Testis (tissue), 3 donors: Measurements from ENCODE around the gene RERE. TPM values are rescaled to one million over a fixed set of nuclear protein-coding genes. Genes with fewer than 3 reads are reported as not detected.

Source experiments
- DNase-seq: peaks from one replicate; pipeline ENCODE4 v3.0.0-alpha.2; 2019
- H3K27ac ChIP-seq, 2 donors: fragments of 200-600 bp; sonication (generic); one replicate each; pipeline ENCODE4 v1.5.1; 2019
- H3K27me3 ChIP-seq: fragments of 200-600 bp; sonication (generic); one replicate; pipeline ENCODE4 v1.5.1; 2019
- H3K36me3 ChIP-seq: fragments of 200-600 bp; sonication (generic); one replicate; pipeline ENCODE4 v1.5.1; 2017; ENCODE audit warnings: low read depth; ENCODE audit errors: missing control alignments
- H3K4me1 ChIP-seq: fragments of 200-600 bp; sonication (generic); one replicate; pipeline ENCODE4 v1.5.1; 2019
- H3K4me3 ChIP-seq, 2 donors: fragments of 200-600 bp; sonication (generic); one replicate each; pipeline ENCODE4 v1.5.1; 2017 to 2019
- H3K9me3 ChIP-seq: fragments of 200-600 bp; sonication (generic); one replicate; pipeline ENCODE4 v1.5.1; 2017
- CTCF ChIP-seq, 3 experiments: fragments of 450-650 bp in 2 of 3; fragments of 200-600 bp in 1 of 3; sonication (generic) in 1 of 3; IDR thresholded peaks; one replicate each; pipeline ENCODE4 v1.5.1; 2016 to 2019; ENCODE audit warnings: antibody characterized with exemption in 3 of 3, mild to moderate bottlenecking in 2 of 3, moderate library complexity in 1 of 3
- POLR2A ChIP-seq: fragments of 450-650 bp; IDR thresholded peaks from one replicate; pipeline ENCODE4 v1.6.1; 2017; ENCODE audit warnings: antibody characterized with exemption, mild to moderate bottlenecking, moderate library complexity
- WGBS, 2 donors: methylation state at CpG; one replicate each; pipeline ENCODE4 v1.1.5; 2018; 5-methylcytosine and 5-hydroxymethylcytosine counted together
- intact Hi-C: fragments of 100-400 bp; cut with DNase I; formaldehyde crosslinking; loops from one replicate; pipeline ENCODE4 v1.15.1; 2023; ENCODE audit warnings: low total_unique reads
- polyA plus RNA-seq: library from polyadenylated mRNA; stranded (reverse); fragments of 350-450 nt; fragmentation: Illumina TruSeq; extraction: RNeasy Lipid Tissue Mini Kit (QIAGEN cat#74804); gene quantifications from one replicate; pipeline ENCODE4 v1.2.3, GENCODE V29; 2014; ENCODE audit warnings: low read depth, low replicate concordance; ENCODE audit not compliant: insufficient read depth
- total RNA-seq, 2 donors: library from RNA; depleted of rRNA; stranded (reverse); fragments of >200 nt; gene quantifications; one replicate each; pipeline ENCODE4 v1.2.3, GENCODE V29; 2016

The RERE gene
- total and polyA plus RNA-seq, 3 donors from 2014 or later: 90.8 to 229 (median 203) TPM

- H3K27ac ChIP-seq: peak overlapping the region; percentile 14 to 81
- no peaks in the 10 kb centered on the region for H3K27me3 ChIP-seq
- peaks cover 48% of the 10 kb centered on the region for H3K4me1 ChIP-seq
- H3K36me3 ChIP-seq: no peaks in the 10 kb centered on the region
- intact Hi-C loops: no loop called here
- H3K4me3 ChIP-seq: no peak overlapping the region
- 89 to 92% methylated on average over 10 to 14 of the region's 14 CpGs for WGBS, 2 donors
- peak; percentile 10 for DNase-seq
- H3K9me3 ChIP-seq: no peaks in the 10 kb centered on the region
- TF ChIP-seq CTCF (IDR thresholded peaks at IDR 0.05) (no peak), POLR2A (no peak)
Observed at GRCh38 chr1:8379513-8380186, 437.8 kb downstream of the RERE start.

GRCh38 chr1:8378981-8379470 is 438.4 kb downstream of the RERE start:
- TF ChIP-seq CTCF (IDR thresholded peaks at IDR 0.05) (no peak), POLR2A (no peak)
- Histone ChIP-seq H3K27ac (peak overlapping the region; percentile 14 to 81), H3K9me3 (no peaks in the 10 kb centered on the region), H3K4me3 (no peak overlapping the region), H3K27me3 (no peaks in the 10 kb centered on the region), H3K4me1 (peaks cover 49% of the 10 kb centered on the region), H3K36me3 (no peaks in the 10 kb centered on the region)
- 61 to 63% methylated on average over 10 of the region's 10 CpGs for WGBS, 2 donors
- peak; percentile 35 for DNase-seq
- intact Hi-C loops: no loop called here

- Histone ChIP-seq H3K36me3 (no peaks in the 10 kb centered on the region), H3K9me3 (no peaks in the 10 kb centered on the region), H3K27me3 (no peaks in the 10 kb centered on the region), H3K4me1 (peaks cover 57% of the 10 kb centered on the region), H3K4me3 (no peak overlapping the region), H3K27ac (peak overlapping the region in 1 of 2 donors; percentile 81)
- DNase-seq: peak; percentile 26
- WGBS, 2 donors: 39 to 56% methylated on average over 4 of the region's 4 CpGs
- TF ChIP-seq CTCF (IDR thresholded peaks at IDR 0.05): no peak
- no peak for TF ChIP-seq POLR2A
- intact Hi-C loops: no loop called here
Observed at GRCh38 chr1:8378178-8378577, 439.3 kb downstream of the RERE start.

- Histone ChIP-seq H3K4me3 (no peak overlapping the region), H3K4me1 (peaks cover 61% of the 10 kb centered on the region), H3K9me3 (no peaks in the 10 kb centered on the region), H3K36me3 (no peaks in the 10 kb centered on the region), H3K27ac (peak overlapping the region in 1 of 2 donors; percentile 81), H3K27me3 (no peaks in the 10 kb centered on the region)
- intact Hi-C loops: no loop called here
- TF ChIP-seq CTCF (IDR thresholded peaks at IDR 0.05) (no peak), POLR2A (no peak)
- WGBS, 2 donors: 85 to 88% methylated on average over 17 of the region's 17 CpGs
- no peak for DNase-seq
Observed at GRCh38 chr1:8377271-8377981, 440.0 kb downstream of the RERE start.
